C4-2B (cell line): ENCODE measurements around the gene MR1.

ENCODE experiments used
- CTCF ChIP-seq: fragments of 450-650 bp; conservative IDR thresholded peaks from 2 replicates; pipeline ENCODE4 v1.5.1; 2017; ENCODE audit warnings: mild to moderate bottlenecking
- ZFX ChIP-seq: fragments of 450-650 bp; IDR thresholded peaks from 2 replicates; pipeline ENCODE4 v1.6.1; 2017

GRCh38 chr1:181059435-181059834 lies 25.7 kb downstream of the MR1 start:
- no peak for TF ChIP-seq CTCF
- no peak for TF ChIP-seq ZFX
